ENCODE results near the gene MXRA5.
"Not testable (repeated sequence)": the region's sequence is repeated elsewhere in the genome, so short reads cannot be mapped to it uniquely, and the experiment has no call there.

Gene MXRA5

GRCh38 chrX:3345281-3346191, 916 bp downstream of the MXRA5 start:
- Histone ChIP-seq H3K27me3 (ENCODE audit: control insufficient read depth in 5 of 5, insufficient read depth in 4 of 5, low read length in 5 of 5) (peaks cover 0 to 16% (median 0%) of the 10 kb centered on the region in 5 donors), H3K4me3 (ENCODE audit: low read depth in 1 of 5, low read length in 5 of 5) (peak overlapping the region; percentile 55 to 68 (median 67)), H3K36me3 (ENCODE audit: control insufficient read depth in 5 of 5, insufficient read depth in 5 of 5, low read length in 5 of 5) (no peaks in the 10 kb centered on the region), H3K9ac (ENCODE audit: low read length in 5 of 5) (peak overlapping the region in 3 of 5 donors; percentile 11 to 65 (median 46)), H3K4me1 (ENCODE audit: control insufficient read depth in 5 of 5, insufficient read depth in 5 of 5, low read length in 5 of 5) (peaks cover 0 to 29% (median 22%) of the 10 kb centered on the region in 5 donors), H3K9me3 (ENCODE audit: control insufficient read depth in 5 of 5, low read length in 5 of 5) (peaks cover 0 to 10% (median 5%) of the 10 kb centered on the region in 5 donors), H3K27ac (ENCODE audit: low read depth, low read length) (peak overlapping the region; percentile 46)

- H3K36me3 ChIP-seq (ENCODE audit: control insufficient read depth in 5 of 5, insufficient read depth in 5 of 5, low read length in 5 of 5); H3K27ac ChIP-seq (ENCODE audit: low read depth, low read length); H3K9me3 ChIP-seq (ENCODE audit: control insufficient read depth in 5 of 5, low read length in 5 of 5); H3K4me3 ChIP-seq (ENCODE audit: low read depth in 1 of 5, low read length in 5 of 5); H3K9ac ChIP-seq (ENCODE audit: low read length in 5 of 5): not testable (repeated sequence)
- Histone ChIP-seq H3K4me1 (ENCODE audit: control insufficient read depth in 5 of 5, insufficient read depth in 5 of 5, low read length in 5 of 5) (peaks cover 0 to 32% (median 22%) of the 10 kb centered on the region in 5 donors), H3K27me3 (ENCODE audit: control insufficient read depth in 5 of 5, insufficient read depth in 4 of 5, low read length in 5 of 5) (peaks cover 0 to 16% (median 0%) of the 10 kb centered on the region in 5 donors)
Observed at GRCh38 chrX:3343569-3343968, 2.9 kb downstream of the MXRA5 start.

GRCh38 chrX:3340016-3340415, 6.4 kb downstream of the MXRA5 start:
- H3K27ac ChIP-seq (ENCODE audit: low read depth, low read length), result no peak overlapping the region
- peaks cover 0 to 12% (median 6%) of the 10 kb centered on the region in 5 donors for H3K4me1 ChIP-seq (ENCODE audit: control insufficient read depth in 5 of 5, insufficient read depth in 5 of 5, low read length in 5 of 5)
- peaks cover 0 to 2% (median 0%) of the 10 kb centered on the region in 5 donors for H3K27me3 ChIP-seq (ENCODE audit: control insufficient read depth in 5 of 5, insufficient read depth in 4 of 5, low read length in 5 of 5)

GRCh38 chrX:3326681-3327080, 19.8 kb downstream of the MXRA5 start:
- Histone ChIP-seq H3K4me3 (ENCODE audit: low read depth in 1 of 5, low read length in 5 of 5) (no peak overlapping the region), H3K9me3 (ENCODE audit: control insufficient read depth in 5 of 5, low read length in 5 of 5) (no peaks in the 10 kb centered on the region), H3K4me1 (ENCODE audit: control insufficient read depth in 5 of 5, insufficient read depth in 5 of 5, low read length in 5 of 5) (no peaks in the 10 kb centered on the region), H3K27ac (ENCODE audit: low read depth, low read length) (no peak overlapping the region), H3K36me3 (ENCODE audit: control insufficient read depth in 5 of 5, insufficient read depth in 5 of 5, low read length in 5 of 5) (peaks cover 0 to 17% (median 3%) of the 10 kb centered on the region in 5 donors), H3K9ac (ENCODE audit: low read length in 5 of 5) (no peak overlapping the region), H3K27me3 (ENCODE audit: control insufficient read depth in 5 of 5, insufficient read depth in 4 of 5, low read length in 5 of 5) (no peaks in the 10 kb centered on the region)

More at GRCh38 chrX:3340016-3340415, 6.4 kb downstream of the MXRA5 start:
- Histone ChIP-seq H3K9me3 (ENCODE audit: control insufficient read depth in 5 of 5, low read length in 5 of 5) (no peaks in the 10 kb centered on the region), H3K4me3 (ENCODE audit: low read depth in 1 of 5, low read length in 5 of 5) (no peak overlapping the region), H3K36me3 (ENCODE audit: control insufficient read depth in 5 of 5, insufficient read depth in 5 of 5, low read length in 5 of 5) (no peaks in the 10 kb centered on the region), H3K9ac (ENCODE audit: low read length in 5 of 5) (no peak overlapping the region)

- peaks cover 0 to 8% (median 4%) of the 10 kb centered on the region in 5 donors for H3K36me3 ChIP-seq (ENCODE audit: control insufficient read depth in 5 of 5, insufficient read depth in 5 of 5, low read length in 5 of 5)
- H3K4me3 ChIP-seq (ENCODE audit: low read depth in 1 of 5, low read length in 5 of 5), result no peak overlapping the region
- H3K9ac ChIP-seq (ENCODE audit: low read length in 5 of 5), result no peak overlapping the region
- H3K4me1 ChIP-seq (ENCODE audit: control insufficient read depth in 5 of 5, insufficient read depth in 5 of 5, low read length in 5 of 5), result no peaks in the 10 kb centered on the region
- H3K27me3 ChIP-seq (ENCODE audit: control insufficient read depth in 5 of 5, insufficient read depth in 4 of 5, low read length in 5 of 5), result no peaks in the 10 kb centered on the region
- H3K27ac ChIP-seq (ENCODE audit: low read depth, low read length), result no peak overlapping the region
- peaks cover 0 to 6% (median 0%) of the 10 kb centered on the region in 5 donors for H3K9me3 ChIP-seq (ENCODE audit: control insufficient read depth in 5 of 5, low read length in 5 of 5)
Observed at GRCh38 chrX:3320471-3321046, 25.9 kb downstream of the MXRA5 start.

- peaks cover 0 to 8% (median 3%) of the 10 kb centered on the region in 5 donors for H3K36me3 ChIP-seq (ENCODE audit: control insufficient read depth in 5 of 5, insufficient read depth in 5 of 5, low read length in 5 of 5)
- H3K27me3 ChIP-seq (ENCODE audit: control insufficient read depth in 5 of 5, insufficient read depth in 4 of 5, low read length in 5 of 5), result no peaks in the 10 kb centered on the region
- no peak overlapping the region for H3K27ac ChIP-seq (ENCODE audit: low read depth, low read length)
- no peak overlapping the region for H3K9ac ChIP-seq (ENCODE audit: low read length in 5 of 5)
- H3K4me3 ChIP-seq (ENCODE audit: low read depth in 1 of 5, low read length in 5 of 5), result no peak overlapping the region
- H3K4me1 ChIP-seq (ENCODE audit: control insufficient read depth in 5 of 5, insufficient read depth in 5 of 5, low read length in 5 of 5), result peaks cover 0 to 6% (median 0%) of the 10 kb centered on the region in 5 donors
- peaks cover 0 to 6% (median 0%) of the 10 kb centered on the region in 5 donors for H3K9me3 ChIP-seq (ENCODE audit: control insufficient read depth in 5 of 5, low read length in 5 of 5)
Observed at GRCh38 chrX:3317191-3317718, 29.2 kb downstream of the MXRA5 start.

- H3K4me3 ChIP-seq (ENCODE audit: low read depth in 1 of 5, low read length in 5 of 5), result no peak overlapping the region
- peaks cover 0 to 6% (median 2%) of the 10 kb centered on the region in 5 donors for H3K4me1 ChIP-seq (ENCODE audit: control insufficient read depth in 5 of 5, insufficient read depth in 5 of 5, low read length in 5 of 5)
- peaks cover 0 to 2% (median 0%) of the 10 kb centered on the region in 5 donors for H3K9me3 ChIP-seq (ENCODE audit: control insufficient read depth in 5 of 5, low read length in 5 of 5)
- H3K27me3 ChIP-seq (ENCODE audit: control insufficient read depth in 5 of 5, insufficient read depth in 4 of 5, low read length in 5 of 5), result no peaks in the 10 kb centered on the region
- H3K9ac ChIP-seq (ENCODE audit: low read length in 5 of 5), result no peak overlapping the region
- H3K36me3 ChIP-seq (ENCODE audit: control insufficient read depth in 5 of 5, insufficient read depth in 5 of 5, low read length in 5 of 5), result peaks cover 0 to 14% (median 10%) of the 10 kb centered on the region in 5 donors
- H3K27ac ChIP-seq (ENCODE audit: low read depth, low read length), result no peak overlapping the region
Observed at GRCh38 chrX:3312109-3312508, 34.3 kb downstream of the MXRA5 start.

GRCh38 chrX:3307881-3308280, 38.6 kb downstream of the MXRA5 start:
- Histone ChIP-seq H3K27ac (ENCODE audit: low read depth, low read length) (no peak overlapping the region), H3K36me3 (ENCODE audit: control insufficient read depth in 5 of 5, insufficient read depth in 5 of 5, low read length in 5 of 5) (peaks cover 0 to 12% (median 8%) of the 10 kb centered on the region in 5 donors), H3K9ac (ENCODE audit: low read length in 5 of 5) (no peak overlapping the region)

GRCh38 chrX:3299636-3300035, 46.8 kb downstream of the MXRA5 start:
- Histone ChIP-seq H3K36me3 (ENCODE audit: control insufficient read depth in 5 of 5, insufficient read depth in 5 of 5, low read length in 5 of 5) (no peaks in the 10 kb centered on the region), H3K9ac (ENCODE audit: low read length in 5 of 5) (no peak overlapping the region), H3K4me1 (ENCODE audit: control insufficient read depth in 5 of 5, insufficient read depth in 5 of 5, low read length in 5 of 5) (no peaks in the 10 kb centered on the region), H3K27me3 (ENCODE audit: control insufficient read depth in 5 of 5, insufficient read depth in 4 of 5, low read length in 5 of 5) (peaks cover 0 to 3% (median 0%) of the 10 kb centered on the region in 5 donors), H3K4me3 (ENCODE audit: low read depth in 1 of 5, low read length in 5 of 5) (no peak overlapping the region), H3K27ac (ENCODE audit: low read depth, low read length) (no peak overlapping the region), H3K9me3 (ENCODE audit: control insufficient read depth in 5 of 5, low read length in 5 of 5) (peaks cover 0 to 5% (median 0%) of the 10 kb centered on the region in 5 donors)

More at GRCh38 chrX:3307881-3308280, 38.6 kb downstream of the MXRA5 start:
- Histone ChIP-seq H3K9me3 (ENCODE audit: control insufficient read depth in 5 of 5, low read length in 5 of 5) (no peaks in the 10 kb centered on the region), H3K27me3 (ENCODE audit: control insufficient read depth in 5 of 5, insufficient read depth in 4 of 5, low read length in 5 of 5) (no peaks in the 10 kb centered on the region), H3K4me1 (ENCODE audit: control insufficient read depth in 5 of 5, insufficient read depth in 5 of 5, low read length in 5 of 5) (peaks cover 0 to 5% (median 0%) of the 10 kb centered on the region in 5 donors), H3K4me3 (ENCODE audit: low read depth in 1 of 5, low read length in 5 of 5) (no peak overlapping the region)
